ENCODE data around the gene ZNF106.

- TF ChIP-seq CTCF (IDR thresholded peaks at IDR 0.05): no peak
- no peak for TF ChIP-seq POLR2A (IDR thresholded peaks at IDR 0.05)
These were observed 2.7 kb upstream of the ZNF106 start for GRCh38 chr15:42493679-42494078.

Data from adrenal gland (tissue), 5 donors.